Right renal cortex interstitium (tissue), 3 donors: ENCODE results near the gene LRRC3. TPM values are rescaled to one million over a fixed set of nuclear protein-coding genes. Genes with fewer than 3 reads are reported as not detected.
"Not testable (repeated sequence)": the region's sequence is repeated elsewhere in the genome, so short reads cannot be mapped to it uniquely, and the experiment has no call there.

Source experiments
- DNase-seq, 3 donors: peaks; one replicate each; pipeline ENCODE4 v3.0.0-alpha.2; 2013; ENCODE audit warnings: low read depth in 3 of 3, low spot score in 2 of 3
- polyA plus RNA-seq, 3 donors: library from polyadenylated mRNA; unstranded; fragments of 120-200 nt; gene quantifications; one replicate each; pipeline ENCODE4 v1.2.1, GENCODE V29; 2013; ENCODE audit not compliant: insufficient read length in 3 of 3

The LRRC3 gene
- polyA plus RNA-seq, 3 donors: 3.8 to 4.5 (median 4.2) TPM

- no peak for DNase-seq
Measured at GRCh38 chr21:44475266-44475845, 20.0 kb downstream of the LRRC3 start.

GRCh38 chr21:44477131-44477530, 21.8 kb downstream of the LRRC3 start:
- no peak for DNase-seq

GRCh38 chr21:44477712-44478111, 22.4 kb downstream of the LRRC3 start:
- DNase-seq: no peak

GRCh38 chr21:44478124-44478800, 23.0 kb downstream of the LRRC3 start:
- no peak for DNase-seq

GRCh38 chr21:44478801-44479167, 23.5 kb downstream of the LRRC3 start:
- DNase-seq: no peak

- not testable (repeated sequence) for DNase-seq
Measured at GRCh38 chr21:44479556-44480199, 24.4 kb downstream of the LRRC3 start.

- DNase-seq: no peak
Measured at GRCh38 chr21:44480200-44481053, 25.1 kb downstream of the LRRC3 start.

- DNase-seq: no peak
Measured at GRCh38 chr21:44482581-44483287, 27.4 kb downstream of the LRRC3 start.

GRCh38 chr21:44483288-44484237, 28.3 kb downstream of the LRRC3 start:
- DNase-seq: no peak

GRCh38 chr21:44484498-44485253, 29.4 kb downstream of the LRRC3 start:
- no peak for DNase-seq

- no peak for DNase-seq
Measured at GRCh38 chr21:44485254-44485793, 30.0 kb downstream of the LRRC3 start.

GRCh38 chr21:44485796-44486195, 30.5 kb downstream of the LRRC3 start:
- no peak for DNase-seq

GRCh38 chr21:44486302-44486701, 31.0 kb downstream of the LRRC3 start:
- DNase-seq: no peak

- no peak for DNase-seq
Measured at GRCh38 chr21:44487831-44488230, 32.5 kb downstream of the LRRC3 start.

GRCh38 chr21:44489962-44490361, 34.7 kb downstream of the LRRC3 start:
- no peak for DNase-seq

- no peak for DNase-seq
Measured at GRCh38 chr21:44490405-44490804, 35.1 kb downstream of the LRRC3 start.

GRCh38 chr21:44490816-44491215, 35.5 kb downstream of the LRRC3 start:
- no peak for DNase-seq

GRCh38 chr21:44492567-44493385, 37.5 kb downstream of the LRRC3 start:
- DNase-seq: no peak
